SJSA1 (cell line): Measurements from ENCODE around the gene PASD1. TPM values are rescaled to one million over a fixed set of nuclear protein-coding genes. Genes with fewer than 3 reads are reported as not detected.
"Not testable (repeated sequence)": the region's sequence is repeated elsewhere in the genome, so short reads cannot be mapped to it uniquely, and the experiment has no call there.

Source experiments
- DNase-seq, 2 experiments: peaks; one replicate each; pipeline ENCODE4 v3.0.0-alpha.2; 2015 to 2020; ENCODE audit warnings: low spot score in 2 of 2, low read depth in 1 of 2
- H3K27ac ChIP-seq: fragments of 250-450 bp; sonication (Bioruptor Pico); 2 replicates; pipeline ENCODE4 v1.5.1; 2020; ENCODE audit warnings: mild to moderate bottlenecking, moderate library complexity
- H3K27me3 ChIP-seq: fragments of 250-450 bp; sonication (Bioruptor Pico); replicated peaks from 2 replicates; pipeline ENCODE4 v1.5.1; 2020; ENCODE audit warnings: mild to moderate bottlenecking, moderate library complexity
- H3K36me3 ChIP-seq: fragments of 250-450 bp; sonication (Bioruptor Pico); 2 replicates; pipeline ENCODE4 v1.5.1; 2020; ENCODE audit warnings: mild to moderate bottlenecking
- H3K4me1 ChIP-seq: fragments of 250-450 bp; sonication (Bioruptor Pico); replicated peaks from 2 replicates; pipeline ENCODE4 v1.6.1; 2021; ENCODE audit warnings: mild to moderate bottlenecking
- H3K4me3 ChIP-seq: fragments of 250-450 bp; sonication (Bioruptor Pico); 2 replicates; pipeline ENCODE4 v1.5.1; 2020; ENCODE audit warnings: mild to moderate bottlenecking
- H3K9me3 ChIP-seq: fragments of 250-450 bp; sonication (Bioruptor Pico); replicated peaks from 2 replicates; pipeline ENCODE4 v1.5.1; 2020; ENCODE audit warnings: mild to moderate bottlenecking
- total RNA-seq: library from RNA; depleted of rRNA; stranded (reverse); fragments of >200 nt; shearing (Covaris generic); gene quantifications from 2 replicates; pipeline ENCODE4 v1.2.3, GENCODE V29; 2014

Gene PASD1
- total RNA-seq, 1 experiment from 2014 or later, result not detected

- no peak overlapping the region for H3K27ac ChIP-seq
Observed at GRCh38 chrX:151676196-151676595, 112.7 kb downstream of the PASD1 start.

GRCh38 chrX:151679798-151680402 is 116.4 kb downstream of the PASD1 start:
- DNase-seq, result no peak
- Histone ChIP-seq H3K27me3 (no peaks in the 10 kb centered on the region), H3K4me1 (no peaks in the 10 kb centered on the region), H3K27ac (no peak overlapping the region), H3K4me3 (no peak overlapping the region), H3K9me3 (no peaks in the 10 kb centered on the region), H3K36me3 (no peaks in the 10 kb centered on the region)

More at GRCh38 chrX:151676196-151676595, 112.7 kb downstream of the PASD1 start:
- no peaks in the 10 kb centered on the region for H3K36me3 ChIP-seq
- H3K4me1 ChIP-seq, result no peaks in the 10 kb centered on the region
- DNase-seq, result no peak
- H3K27me3 ChIP-seq, result no peaks in the 10 kb centered on the region
- H3K4me3 ChIP-seq, result no peak overlapping the region
- no peaks in the 10 kb centered on the region for H3K9me3 ChIP-seq

GRCh38 chrX:151680805-151681204 is 117.3 kb downstream of the PASD1 start:
- no peaks in the 10 kb centered on the region for H3K9me3 ChIP-seq
- H3K27ac ChIP-seq, result no peak overlapping the region
- H3K4me3 ChIP-seq, result no peak overlapping the region
- no peaks in the 10 kb centered on the region for H3K4me1 ChIP-seq
- no peaks in the 10 kb centered on the region for H3K36me3 ChIP-seq
- no peaks in the 10 kb centered on the region for H3K27me3 ChIP-seq
- DNase-seq, result peak in 1 of 2 experiments; percentile 44

- Histone ChIP-seq H3K9me3 (no peaks in the 10 kb centered on the region), H3K4me1 (no peaks in the 10 kb centered on the region), H3K27ac (no peak overlapping the region), H3K36me3 (no peaks in the 10 kb centered on the region), H3K4me3 (no peak overlapping the region), H3K27me3 (no peaks in the 10 kb centered on the region)
- DNase-seq, result no peak
Observed at GRCh38 chrX:151687635-151688034, 124.2 kb downstream of the PASD1 start.

- H3K9me3 ChIP-seq, result no peaks in the 10 kb centered on the region
Observed at GRCh38 chrX:151688695-151689094, 125.2 kb downstream of the PASD1 start.

GRCh38 chrX:151692825-151693224 is 129.3 kb downstream of the PASD1 start:
- Histone ChIP-seq H3K36me3 (no peaks in the 10 kb centered on the region), H3K27ac (no peak overlapping the region), H3K9me3 (no peaks in the 10 kb centered on the region), H3K4me1 (no peaks in the 10 kb centered on the region), H3K4me3 (no peak overlapping the region), H3K27me3 (no peaks in the 10 kb centered on the region)
- DNase-seq, result no peak

More at GRCh38 chrX:151688695-151689094, 125.2 kb downstream of the PASD1 start:
- Histone ChIP-seq H3K36me3 (no peaks in the 10 kb centered on the region), H3K27me3 (no peaks in the 10 kb centered on the region), H3K27ac (no peak overlapping the region), H3K4me1 (no peaks in the 10 kb centered on the region), H3K4me3 (no peak overlapping the region)
- no peak for DNase-seq

- no peaks in the 10 kb centered on the region for H3K27me3 ChIP-seq
- no peak for DNase-seq
- H3K9me3 ChIP-seq, result no peaks in the 10 kb centered on the region
Observed at GRCh38 chrX:151694121-151694520, 130.6 kb downstream of the PASD1 start.

GRCh38 chrX:151694661-151695582 is 131.4 kb downstream of the PASD1 start, which contains the start of gene PRRG3:
Gene PRRG3, plus strand, starts transcription at chrX:151695458. Its CDS starts 3,357 bp downstream, at chrX:151698815.
- Histone ChIP-seq H3K4me3 (no peak within 1 kb of the TSS), H3K27ac (no peak within 1 kb of the TSS), H3K36me3 (no peaks in the 10 kb centered on the region), H3K27me3 (no peaks in the 10 kb centered on the region), H3K9me3 (no peaks in the 10 kb centered on the region), H3K4me1 (no peaks in the 10 kb centered on the region)
- DNase-seq, result no peak

More at GRCh38 chrX:151694121-151694520, 130.6 kb downstream of the PASD1 start:
- no peaks in the 10 kb centered on the region for H3K4me1 ChIP-seq
- H3K36me3 ChIP-seq, result no peaks in the 10 kb centered on the region
- H3K4me3 ChIP-seq, result no peak overlapping the region
- no peak overlapping the region for H3K27ac ChIP-seq

- no peaks in the 10 kb centered on the region for H3K9me3 ChIP-seq
- H3K4me1 ChIP-seq, result no peaks in the 10 kb centered on the region
- DNase-seq, result no peak
- no peaks in the 10 kb centered on the region for H3K27me3 ChIP-seq
- H3K36me3 ChIP-seq, result no peaks in the 10 kb centered on the region
- H3K4me3 ChIP-seq, result no peak overlapping the region
- H3K27ac ChIP-seq, result no peak overlapping the region
Observed at GRCh38 chrX:151695583-151696340, 132.3 kb downstream of the PASD1 start.

GRCh38 chrX:151697082-151697481 is 133.6 kb downstream of the PASD1 start:
- H3K4me1 ChIP-seq, H3K27ac ChIP-seq, H3K27me3 ChIP-seq, H3K9me3 ChIP-seq, DNase-seq, H3K4me3 ChIP-seq, H3K36me3 ChIP-seq: not testable (repeated sequence)

- no peak for DNase-seq
- Histone ChIP-seq H3K27ac (no peak overlapping the region), H3K36me3 (no peaks in the 10 kb centered on the region), H3K4me3 (no peak overlapping the region), H3K27me3 (no peaks in the 10 kb centered on the region), H3K4me1 (no peaks in the 10 kb centered on the region), H3K9me3 (no peaks in the 10 kb centered on the region)
Observed at GRCh38 chrX:151697522-151697921, 134.0 kb downstream of the PASD1 start.

GRCh38 chrX:151698485-151698884 is 135.0 kb downstream of the PASD1 start:
- Histone ChIP-seq H3K9me3 (no peaks in the 10 kb centered on the region), H3K4me1 (no peaks in the 10 kb centered on the region), H3K27ac (no peak overlapping the region), H3K4me3 (no peak overlapping the region), H3K36me3 (no peaks in the 10 kb centered on the region), H3K27me3 (no peaks in the 10 kb centered on the region)
- DNase-seq, result no peak

GRCh38 chrX:151699746-151700145 is 136.3 kb downstream of the PASD1 start:
- Histone ChIP-seq H3K27me3 (no peaks in the 10 kb centered on the region), H3K9me3 (no peaks in the 10 kb centered on the region), H3K27ac (no peak overlapping the region), H3K4me3 (no peak overlapping the region), H3K4me1 (no peaks in the 10 kb centered on the region), H3K36me3 (no peaks in the 10 kb centered on the region)
- DNase-seq, result no peak
